AG09309 (cell line): ENCODE results near the gene PIK3R5.

Experiments
- DNase-seq: peaks from one replicate; pipeline ENCODE4 v3.0.0-alpha.2; 2010; ENCODE audit warnings: low read depth
- H3K4me3 ChIP-seq: 2 replicates; pipeline ENCODE4 v1.5.1; 2011; ENCODE audit warnings: mild to moderate bottlenecking, low read depth, low read length, moderate library complexity; ENCODE audit not compliant: control insufficient read depth
- CTCF ChIP-seq: IDR thresholded peaks from 2 replicates; pipeline ENCODE4 v1.5.1; 2011; ENCODE audit warnings: mild to moderate bottlenecking, low read depth, low read length, inconsistent platforms; ENCODE audit not compliant: insufficient read depth, control insufficient read depth; ENCODE audit errors: missing control alignments

Gene PIK3R5

GRCh38 chr17:9004961-9005285 lies 39.4 kb upstream of the PIK3R5 start:
- no peak for DNase-seq
- no peak overlapping the region for H3K4me3 ChIP-seq
- no peak for TF ChIP-seq CTCF

GRCh38 chr17:9004132-9004960 lies 38.8 kb upstream of the PIK3R5 start:
- no peak for DNase-seq
- no peak for TF ChIP-seq CTCF
- H3K4me3 ChIP-seq: no peak overlapping the region

- no peak for TF ChIP-seq CTCF
- H3K4me3 ChIP-seq: no peak overlapping the region
- DNase-seq: no peak
Observed at GRCh38 chr17:9003355-9004131, 38.0 kb upstream of the PIK3R5 start.

- H3K4me3 ChIP-seq: no peak overlapping the region
- no peak for DNase-seq
- TF ChIP-seq CTCF: no peak
Observed at GRCh38 chr17:9002606-9003354, 37.3 kb upstream of the PIK3R5 start.

GRCh38 chr17:9002227-9002605 lies 36.7 kb upstream of the PIK3R5 start:
- no peak for TF ChIP-seq CTCF
- no peak overlapping the region for H3K4me3 ChIP-seq
- DNase-seq: no peak

GRCh38 chr17:9001559-9001958 lies 36.1 kb upstream of the PIK3R5 start:
- no peak for TF ChIP-seq CTCF
- DNase-seq: no peak
- H3K4me3 ChIP-seq: no peak overlapping the region
